ENCODE results near the gene CORO1C.

CORO1C gene

GRCh38 chr12:108595711-108596647 is 135.3 kb downstream of the CORO1C start:
- no peak for DNase-seq
